Endothelial cell of umbilical vein (primary cell): ENCODE results near the gene SLC7A8. TPM values are rescaled to one million over a fixed set of nuclear protein-coding genes. Genes with fewer than 3 reads are reported as not detected.
A peak's percentile ranks its signal among the peaks of the same experiment; 100 is the strongest.

Experiments
- BruUV-seq: library from RNA; stranded (reverse); fragments of 400-500 nt; replicated peaks from 2 replicates; lab custom pipeline; 2021; lab: Mats Ljungman, UMichigan
- CTCF ChIA-PET: fragments of 300-600, 350-600 bp; sonication (Branson Sonifier 250); formaldehyde crosslinking; loops from one replicate; lab custom pipeline; 2021; ENCODE audit warnings: antibody characterized with exemption, inconsistent platforms; lab: Charles Lee
- POLR2A ChIA-PET: fragments of 300-600, 350-600 bp; sonication (Branson Sonifier 250); formaldehyde crosslinking; loops from one replicate; lab custom pipeline; 2021; ENCODE audit warnings: antibody characterized with exemption, inconsistent platforms; lab: Charles Lee
- DNase-seq: peaks from one replicate; pipeline ENCODE4 v3.0.0-alpha.2; 2011; ENCODE audit warnings: low read depth, low spot score
- FAIRE-seq: peaks from 2 replicates; lab custom pipeline; 2011; peaks lifted over from hg19 to GRCh38; lab: Jason Lieb, UNC
- H2AFZ ChIP-seq: 2 replicates; pipeline ENCODE4 v1.6.0; 2012; ENCODE audit warnings: low read depth, low read length, control low read depth, inconsistent platforms
- H3K27ac ChIP-seq: 2 replicates; pipeline ENCODE4 v1.5.1; 2011; ENCODE audit warnings: low read depth, mild to moderate bottlenecking, control low read depth, low read length, moderate library complexity; ENCODE audit not compliant: insufficient read depth
- H3K27me3 ChIP-seq, 2 experiments: 2 replicates each; pipeline versions ENCODE4 v1.6.0 to v1.6.1; 2011; ENCODE audit warnings: low read length in 2 of 2, mixed read lengths in 1 of 2; ENCODE audit not compliant: control insufficient read depth in 2 of 2, insufficient read depth in 2 of 2
- H3K36me3 ChIP-seq, 2 experiments: 2 replicates in 1 of 2; 3 replicates in 1 of 2; pipeline ENCODE4 v1.5.1; 2011; ENCODE audit warnings: low read length in 2 of 2, mild to moderate bottlenecking in 1 of 2, moderate library complexity in 1 of 2; ENCODE audit not compliant: control insufficient read depth in 2 of 2, insufficient read depth in 2 of 2; ENCODE audit errors: extremely low read depth in 1 of 2
- H3K4me1 ChIP-seq: 3 replicates; pipeline ENCODE4 v1.5.1; 2011; ENCODE audit warnings: mild to moderate bottlenecking, low read length; ENCODE audit not compliant: control insufficient read depth, insufficient read depth; ENCODE audit errors: extremely low read depth
- H3K4me2 ChIP-seq: 2 replicates; pipeline ENCODE4 v1.6.1; 2011; ENCODE audit warnings: low read length, control low read depth, mixed read lengths; ENCODE audit not compliant: insufficient read depth
- H3K4me3 ChIP-seq, 3 experiments: fragments of 200-600 bp in 1 of 3; sonication (generic), shearing (Covaris generic) in 1 of 3; replicated peaks in 1 of 3; 2 replicates each; pipeline ENCODE4 v1.5.1; 2011 to 2016; ENCODE audit warnings: control low read depth in 3 of 3, low read length in 3 of 3, mild to moderate bottlenecking in 2 of 3, inconsistent platforms in 1 of 3, low read depth in 1 of 3, moderate library complexity in 1 of 3; ENCODE audit not compliant: insufficient read depth in 1 of 3
- H3K79me2 ChIP-seq: 2 replicates; pipeline ENCODE4 v1.6.0; 2012; ENCODE audit warnings: low read length, inconsistent platforms; ENCODE audit not compliant: control insufficient read depth, insufficient read depth
- H3K9ac ChIP-seq: replicated peaks from 2 replicates; pipeline ENCODE3; 2011; ENCODE audit warnings: low read length, control low read depth; ENCODE audit not compliant: insufficient read depth; ENCODE audit errors: extremely low read depth
- H3K9me1 ChIP-seq: replicated peaks from 3 replicates; pipeline ENCODE4 v1.6.0; 2011; ENCODE audit warnings: mild to moderate bottlenecking, low read length; ENCODE audit not compliant: control insufficient read depth, insufficient read depth; ENCODE audit errors: extremely low read depth
- H3K9me3 ChIP-seq: replicated peaks from 2 replicates; pipeline ENCODE4 v1.5.1; 2012; ENCODE audit warnings: low read length, inconsistent platforms; ENCODE audit not compliant: control insufficient read depth, insufficient read depth
- H4K20me1 ChIP-seq: replicated peaks from 2 replicates; pipeline ENCODE3; 2011; ENCODE audit warnings: mild to moderate bottlenecking, low read length; ENCODE audit not compliant: control insufficient read depth, insufficient read depth; ENCODE audit errors: extremely low read depth
- EZH2 ChIP-seq: IDR thresholded peaks from 2 replicates; pipeline ENCODE4 v1.6.1; 2012; ENCODE audit warnings: borderline replicate concordance, low read depth, mild to moderate bottlenecking, moderate library complexity, low read length, inconsistent platforms; ENCODE audit not compliant: severe bottlenecking
- FOS ChIP-seq: IDR thresholded peaks from 2 replicates; pipeline ENCODE4 v1.6.1; 2011; ENCODE audit warnings: mild to moderate bottlenecking, low read length, moderate library complexity, borderline replicate concordance; ENCODE audit not compliant: insufficient read depth
- GATA2 ChIP-seq: IDR thresholded peaks from 2 replicates; pipeline ENCODE4 v1.7.0; 2011; ENCODE audit warnings: low read depth, mild to moderate bottlenecking, moderate library complexity, mixed read lengths, low read length; ENCODE audit not compliant: insufficient read length, insufficient read depth
- JUN ChIP-seq: IDR thresholded peaks from 2 replicates; pipeline ENCODE4 v1.6.1; 2011; ENCODE audit warnings: borderline replicate concordance, low read depth; ENCODE audit not compliant: insufficient read length, insufficient read depth
- MYC ChIP-seq: IDR thresholded peaks from one replicate; pipeline ENCODE4 v1.6.1; 2011; ENCODE audit warnings: mild to moderate bottlenecking, low read depth, low read length
- POLR2A ChIP-seq: IDR thresholded peaks from 2 replicates; pipeline ENCODE4 v1.6.1; 2012; ENCODE audit warnings: low read depth, mild to moderate bottlenecking, control low read depth, low read length
- POLR2AphosphoS5 ChIP-seq: IDR thresholded peaks from 2 replicates; pipeline ENCODE4 v1.6.1; 2012; ENCODE audit warnings: low read depth, mild to moderate bottlenecking, control low read depth, low read length, moderate library complexity; ENCODE audit not compliant: insufficient read depth
- dilution Hi-C: fragments of 300-500 bp; cut with MboI; formaldehyde crosslinking; loops from one replicate; pipeline ENCODE4 v1.15.0; 2019; ENCODE audit warnings: low sequenced_read_pairs; ENCODE audit not compliant: extremely low pct_ligation_motif_present
- intact Hi-C: fragments of 100-400 bp; cut with micrococcal nuclease; formaldehyde crosslinking; loops from one replicate; pipeline ENCODE4 v1.10.0; 2022
- polyA plus RNA-seq, 4 experiments: library from polyadenylated mRNA; depleted of rRNA in 3 of 4; stranded (reverse) in 3 of 4; unstranded in 1 of 4; fragments of >200 nt; gene quantifications; 2 replicates each; pipeline versions ENCODE4 v1.2.1 to v1.2.3, GENCODE V29; 2011 to 2012; ENCODE audit warnings: missing spikeins in 1 of 4
- total RNA-seq: library from RNA; stranded (reverse); gene quantifications from 2 replicates; pipeline ENCODE4 v1.2.3, GENCODE V29; 2021
- TF ChIP-seq, protein P1 (sequence below): IDR thresholded peaks from 2 replicates; pipeline ENCODE4 v1.6.1; 2011; ENCODE audit not compliant: insufficient read depth, insufficient read length
- TF ChIP-seq, protein P2 (sequence below), 2 donors: IDR thresholded peaks; 1 replicate in 1 of 2; 2 replicates in 1 of 2; pipeline ENCODE4 v1.5.1; 2011; ENCODE audit warnings: low read length in 2 of 2, mild to moderate bottlenecking in 2 of 2, moderate library complexity in 2 of 2, control low read depth in 1 of 2, inconsistent platforms in 1 of 2, low read depth in 1 of 2; ENCODE audit not compliant: insufficient read depth in 1 of 2; ENCODE audit errors: extremely low read depth in 1 of 2

SLC7A8 gene
- total and polyA plus RNA-seq, 2 donors (not counting 3 experiments of a cell fraction or from before 2014, with no cell fraction given): 0.76 to 1.1 TPM

DNA sequence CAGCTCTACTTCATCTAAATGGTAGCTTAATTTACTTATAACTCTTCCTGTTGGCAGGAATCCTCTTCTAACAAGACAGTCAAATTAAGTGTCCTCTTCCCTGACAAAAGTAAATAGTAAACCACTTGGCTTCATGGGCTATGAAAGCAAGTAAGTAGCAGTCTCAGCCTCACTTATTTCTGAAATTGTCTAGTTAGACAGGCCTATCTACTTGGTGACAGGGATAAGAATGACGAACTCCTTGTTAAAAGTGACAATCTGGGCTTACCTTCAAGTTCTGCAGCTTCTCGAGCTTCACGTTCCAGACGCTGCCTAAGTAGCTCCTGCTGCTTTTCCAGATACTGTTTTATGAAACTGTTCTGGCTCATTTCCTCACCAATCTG is 93.2 kb downstream of the SLC7A8 start:
- peaks cover 26% of the 10 kb centered on the region for H3K4me1 ChIP-seq
- peak overlapping the region; percentile 20 for H3K27ac ChIP-seq
- no peaks in the 10 kb centered on the region for H3K9me1 ChIP-seq
- peaks cover 10 to 44% of the 10 kb centered on the region in 2 experiments for H3K36me3 ChIP-seq
- dilution Hi-C loops: no loop called here
- CTCF ChIA-PET: interaction anchor here (1.0 to 4.6 kb wide), 7 partner anchors 9 to 104 kb away, joined by 3 to 43 read pairs (median 8); no protein-coding TSS in a partner anchor
- H3K27me3 ChIP-seq: no peaks in the 10 kb centered on the region
- H3K9me3 ChIP-seq: no peaks in the 10 kb centered on the region
- no peak for TF ChIP-seq MYC
- no peak for TF ChIP-seq JUN
- TF ChIP-seq, protein P1, sequence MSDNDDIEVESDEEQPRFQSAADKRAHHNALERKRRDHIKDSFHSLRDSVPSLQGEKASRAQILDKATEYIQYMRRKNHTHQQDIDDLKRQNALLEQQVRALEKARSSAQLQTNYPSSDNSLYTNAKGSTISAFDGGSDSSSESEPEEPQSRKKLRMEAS: no peak
- TF ChIP-seq POLR2A: no peak
- TF ChIP-seq FOS: no peak
- TF ChIP-seq, protein P2, sequence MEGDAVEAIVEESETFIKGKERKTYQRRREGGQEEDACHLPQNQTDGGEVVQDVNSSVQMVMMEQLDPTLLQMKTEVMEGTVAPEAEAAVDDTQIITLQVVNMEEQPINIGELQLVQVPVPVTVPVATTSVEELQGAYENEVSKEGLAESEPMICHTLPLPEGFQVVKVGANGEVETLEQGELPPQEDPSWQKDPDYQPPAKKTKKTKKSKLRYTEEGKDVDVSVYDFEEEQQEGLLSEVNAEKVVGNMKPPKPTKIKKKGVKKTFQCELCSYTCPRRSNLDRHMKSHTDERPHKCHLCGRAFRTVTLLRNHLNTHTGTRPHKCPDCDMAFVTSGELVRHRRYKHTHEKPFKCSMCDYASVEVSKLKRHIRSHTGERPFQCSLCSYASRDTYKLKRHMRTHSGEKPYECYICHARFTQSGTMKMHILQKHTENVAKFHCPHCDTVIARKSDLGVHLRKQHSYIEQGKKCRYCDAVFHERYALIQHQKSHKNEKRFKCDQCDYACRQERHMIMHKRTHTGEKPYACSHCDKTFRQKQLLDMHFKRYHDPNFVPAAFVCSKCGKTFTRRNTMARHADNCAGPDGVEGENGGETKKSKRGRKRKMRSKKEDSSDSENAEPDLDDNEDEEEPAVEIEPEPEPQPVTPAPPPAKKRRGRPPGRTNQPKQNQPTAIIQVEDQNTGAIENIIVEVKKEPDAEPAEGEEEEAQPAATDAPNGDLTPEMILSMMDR (IDR thresholded peaks at IDR 0.05; ENCODE audit: extremely low read depth in 1 of 2, insufficient read depth in 1 of 2, low read depth in 1 of 2, low read length in 2 of 2): no peak
- TF ChIP-seq POLR2AphosphoS5: no peak
- no peak for TF ChIP-seq GATA2
- no peak for TF ChIP-seq EZH2
- intact Hi-C loops: no loop called here
- peak; percentile 33 for DNase-seq
- no peak overlapping the region for H2AFZ ChIP-seq
- no peak overlapping the region for H3K4me3 ChIP-seq
- POLR2A ChIA-PET: no interaction called here
- H3K79me2 ChIP-seq: peaks cover 69% of the 10 kb centered on the region
- BruUV-seq: no TSS peak
- H3K9ac ChIP-seq: no peak overlapping the region
- H3K4me2 ChIP-seq: peak overlapping the region; percentile 43
- FAIRE-seq: peak; percentile 12
- peaks cover 4% of the 10 kb centered on the region for H4K20me1 ChIP-seq
